GM18511 (cell line): ENCODE measurements around the gene ATP1A3.
A peak's percentile ranks its signal among the peaks of the same experiment; 100 is the strongest.
"Not testable (repeated sequence)": the region's sequence is repeated elsewhere in the genome, so short reads cannot be mapped to it uniquely, and the experiment has no call there.

Experiments used
- ATAC-seq: cut with Tn5 transposase; IDR thresholded peaks from one replicate; pipeline ENCODE4 v1.9.1; 2021; ENCODE audit warnings: mild to moderate bottlenecking, moderate library complexity; ENCODE audit not compliant: unreplicated experiment

Gene ATP1A3

GRCh38 chr19:41955521-41955920 is 38.5 kb downstream of the ATP1A3 start:
- no peak for ATAC-seq

GRCh38 chr19:41951686-41952172 is 42.3 kb downstream of the ATP1A3 start:
- no peak for ATAC-seq

GRCh38 chr19:41947091-41947490 is 46.9 kb downstream of the ATP1A3 start:
- no peak for ATAC-seq

GRCh38 chr19:41945135-41945766 is 48.8 kb downstream of the ATP1A3 start:
- peak; percentile 85 for ATAC-seq

- no peak for ATAC-seq
Measured at GRCh38 chr19:41944336-41944735, 49.7 kb downstream of the ATP1A3 start.

GRCh38 chr19:41941410-41942202 is 52.4 kb downstream of the ATP1A3 start:
- no peak for ATAC-seq

GRCh38 chr19:41940731-41941409 is 53.2 kb downstream of the ATP1A3 start:
- no peak for ATAC-seq

- ATAC-seq: no peak
Measured at GRCh38 chr19:41939861-41940730, 53.9 kb downstream of the ATP1A3 start.

GRCh38 chr19:41939209-41939608 is 54.8 kb downstream of the ATP1A3 start:
- ATAC-seq: not testable (repeated sequence)

GRCh38 chr19:41937525-41938468 is 56.2 kb downstream of the ATP1A3 start:
- no peak for ATAC-seq

GRCh38 chr19:41936961-41937360 is 57.1 kb downstream of the ATP1A3 start:
- ATAC-seq: no peak

- ATAC-seq: no peak
Measured at GRCh38 chr19:41936416-41936850, 57.6 kb downstream of the ATP1A3 start.

GRCh38 chr19:41935760-41936415 is 58.1 kb downstream of the ATP1A3 start:
- no peak for ATAC-seq

- ATAC-seq: no peak
Measured at GRCh38 chr19:41934849-41935374, 59.1 kb downstream of the ATP1A3 start.

- no peak for ATAC-seq
Measured at GRCh38 chr19:41933693-41934426, 60.2 kb downstream of the ATP1A3 start.

- ATAC-seq: no peak
Measured at GRCh38 chr19:41932720-41933332, 61.2 kb downstream of the ATP1A3 start.

- no peak for ATAC-seq
Measured at GRCh38 chr19:41932259-41932719, 61.7 kb downstream of the ATP1A3 start.
